ENCODE measurements around the gene PTPN13. TPM values are rescaled to one million over a fixed set of nuclear protein-coding genes. Genes with fewer than 3 reads are reported as not detected.

PTPN13 gene
- total RNA-seq, 1 donor from 2014 or later: 24.9 TPM

Other genes with a start within 250 kb of the PTPN13 start
- gene MAPK10, start 234.3 kb upstream of the PTPN13 start, total RNA-seq: 45.0 TPM